ENCODE measurements around the gene MYO7A. TPM values are rescaled to one million over a fixed set of nuclear protein-coding genes. Genes with fewer than 3 reads are reported as not detected.

The MYO7A gene
- total and polyA plus RNA-seq, 2 donors (not counting 1 experiment from before 2014, with no cell fraction given), result 0.03 to 0.07 TPM

- Histone ChIP-seq H4K20me1 (ENCODE audit: control insufficient read depth, insufficient read depth, low read length, poor library complexity, severe bottlenecking) (no peaks in the 10 kb centered on the region), H3K36me3 (replicated peaks in 1 of 2; ENCODE audit: control extremely low read depth in 1 of 2, control insufficient read depth in 1 of 2, extremely low read depth in 1 of 2, insufficient read depth in 2 of 2, low read length in 1 of 2) (no peaks in the 10 kb centered on the region), H3K9me3 (ENCODE audit: control extremely low read depth in 1 of 3, control insufficient read depth in 2 of 3, insufficient read depth in 1 of 3, low read length in 2 of 3) (no peaks in the 10 kb centered on the region), H3K9ac (ENCODE audit: low read length) (no peak overlapping the region), H3K27ac (ENCODE audit: low read length in 2 of 2) (no peak overlapping the region), H3K4me1 (ENCODE audit: control insufficient read depth in 2 of 2, insufficient read depth in 2 of 2, low read length in 2 of 2) (peaks cover 0 to 9% of the 10 kb centered on the region in 2 donors), H3K79me2 (ENCODE audit: control insufficient read depth, insufficient read depth, low read length) (no peaks in the 10 kb centered on the region), H3K27me3 (replicated peaks in 1 of 4; ENCODE audit: control extremely low read depth in 1 of 4, control insufficient read depth in 3 of 4, insufficient read depth in 4 of 4, low read length in 3 of 4) (peaks cover 0 to 20% (median 4%) of the 10 kb centered on the region in 4 experiments), H3K4me2 (replicated peaks; ENCODE audit: low read depth, low read length, poor library complexity, severe bottlenecking) (no peak overlapping the region), H3K4me3 (ENCODE audit: control extremely low read depth in 1 of 5, extremely low read depth in 1 of 5, insufficient read depth in 1 of 5, low read depth in 2 of 5, low read length in 4 of 5) (no peak overlapping the region), H2AFZ (ENCODE audit: insufficient read depth, low read depth, low read length, poor library complexity, severe bottlenecking) (no peak overlapping the region)
- POLR2A ChIA-PET, result no interaction called here
- no peaks in the 10 kb centered on the region for H3K9me3 Mint-ChIP-seq (ENCODE audit: insufficient read depth)
- CTCF ChIA-PET, result interaction anchor here (1.2 kb wide), 1 partner anchor 15 kb away, joined by 3 read pairs; the partner anchor contains the start of gene MYO7A
- WGBS (ENCODE audit: insufficient coverage), result 84% methylated on average over 8 of the region's 8 CpGs
- intact Hi-C loops (cut with micrococcal nuclease), result no loop called here
- TF ChIP-seq CTCF (IDR thresholded peaks at IDR 0.05), result no peak
- TF ChIP-seq EZH2 (IDR thresholded peaks at IDR 0.05; ENCODE audit: borderline replicate concordance, insufficient read depth, low read depth, low read length, poor library complexity, severe bottlenecking), result no peak
- peaks cover 10% of the 10 kb centered on the region for H3K4me1 Mint-ChIP-seq
- DNase-seq (no peak), ATAC-seq (ENCODE audit: low read depth) (no peak)
- H3K4me3 Mint-ChIP-seq, result no peak overlapping the region
- peaks cover 28% of the 10 kb centered on the region for H3K27me3 Mint-ChIP-seq
- H3K27ac Mint-ChIP-seq, result no peak overlapping the region
Observed at GRCh38 chr11:77143405-77144020, 15.5 kb downstream of the MYO7A start.

- Histone ChIP-seq H3K27me3 (replicated peaks in 1 of 4; ENCODE audit: control extremely low read depth in 1 of 4, control insufficient read depth in 3 of 4, insufficient read depth in 4 of 4, low read length in 3 of 4) (peaks cover 0 to 12% (median 1%) of the 10 kb centered on the region in 4 experiments), H3K4me1 (ENCODE audit: control insufficient read depth in 2 of 2, insufficient read depth in 2 of 2, low read length in 2 of 2) (peaks cover 0 to 9% of the 10 kb centered on the region in 2 donors), H3K4me3 (ENCODE audit: control extremely low read depth in 1 of 5, extremely low read depth in 1 of 5, insufficient read depth in 1 of 5, low read depth in 2 of 5, low read length in 4 of 5) (no peak overlapping the region), H3K36me3 (replicated peaks in 1 of 2; ENCODE audit: control extremely low read depth in 1 of 2, control insufficient read depth in 1 of 2, extremely low read depth in 1 of 2, insufficient read depth in 2 of 2, low read length in 1 of 2) (no peaks in the 10 kb centered on the region), H3K9ac (ENCODE audit: low read length) (no peak overlapping the region), H3K27ac (ENCODE audit: low read length in 2 of 2) (no peak overlapping the region), H3K9me3 (ENCODE audit: control extremely low read depth in 1 of 3, control insufficient read depth in 2 of 3, insufficient read depth in 1 of 3, low read length in 2 of 3) (no peaks in the 10 kb centered on the region), H3K79me2 (ENCODE audit: control insufficient read depth, insufficient read depth, low read length) (no peaks in the 10 kb centered on the region), H2AFZ (ENCODE audit: insufficient read depth, low read depth, low read length, poor library complexity, severe bottlenecking) (no peak overlapping the region), H3K4me2 (replicated peaks; ENCODE audit: low read depth, low read length, poor library complexity, severe bottlenecking) (no peak overlapping the region), H4K20me1 (ENCODE audit: control insufficient read depth, insufficient read depth, low read length, poor library complexity, severe bottlenecking) (no peaks in the 10 kb centered on the region)
- ChIA-PET POLR2A (no interaction called here), CTCF (interaction anchor here (1.0 kb wide), 1 partner anchor 17 kb away, joined by 3 read pairs; no protein-coding TSS in a partner anchor)
- Mint-ChIP-seq H3K4me3 (no peak overlapping the region), H3K27me3 (peaks cover 20% of the 10 kb centered on the region), H3K9me3 (ENCODE audit: insufficient read depth) (no peaks in the 10 kb centered on the region), H3K27ac (no peak overlapping the region), H3K4me1 (peaks cover 7% of the 10 kb centered on the region)
- ATAC-seq (ENCODE audit: low read depth), result no peak
- TF ChIP-seq CTCF (IDR thresholded peaks at IDR 0.05) (no peak), EZH2 (IDR thresholded peaks at IDR 0.05; ENCODE audit: borderline replicate concordance, insufficient read depth, low read depth, low read length, poor library complexity, severe bottlenecking) (no peak)
- intact Hi-C loops (cut with micrococcal nuclease), result no loop called here
- DNase-seq, result no peak
- 90% methylated on average over 8 of the region's 9 CpGs for WGBS (ENCODE audit: insufficient coverage)
Observed at GRCh38 chr11:77144196-77144856, 16.3 kb downstream of the MYO7A start.
